ENCODE measurements around the gene LDLR.
"Not testable (repeated sequence)": the region's sequence is repeated elsewhere in the genome, so short reads cannot be mapped to it uniquely, and the experiment has no call there.

Gene LDLR

DNA sequence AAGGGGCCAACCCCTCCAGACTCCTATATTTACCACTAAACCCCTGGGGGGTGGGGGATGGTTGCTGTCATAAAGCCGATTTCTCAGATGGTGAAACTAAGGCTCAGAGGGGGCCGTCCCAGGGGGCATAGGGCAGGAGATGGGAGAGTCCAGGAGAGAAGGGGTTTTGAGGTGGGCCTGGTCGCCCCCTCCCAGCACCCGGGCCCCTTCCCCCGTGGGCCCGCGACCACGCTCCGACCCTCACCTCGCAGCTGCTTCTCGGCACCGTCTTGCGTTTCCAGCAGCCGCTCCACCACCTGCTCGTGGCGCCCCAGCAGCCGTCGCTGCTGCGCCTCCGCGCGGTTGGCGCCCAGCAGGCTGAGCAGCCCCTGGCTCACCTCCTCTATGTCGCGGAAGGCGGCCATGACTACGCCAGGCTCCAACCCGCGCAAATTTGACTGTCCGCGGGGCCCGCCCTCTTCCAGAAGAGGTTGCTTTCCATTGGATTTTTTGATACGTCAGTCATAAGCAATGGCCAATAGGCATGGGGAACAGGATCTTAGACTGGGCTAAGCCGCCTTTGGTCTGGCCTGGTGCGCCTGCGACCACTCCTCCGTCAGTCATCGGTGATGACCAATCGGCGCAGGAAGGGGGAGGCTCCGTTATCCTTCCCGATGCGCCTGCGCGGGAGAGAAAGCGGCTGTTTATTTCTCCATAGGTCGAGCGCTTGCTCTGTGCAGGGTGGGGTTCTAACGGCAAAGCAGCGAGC is 66.3 kb downstream of the LDLR start, which contains the start of gene SPC24:
Gene SPC24 (minus strand): TSS at position 410 of the 748 bp plus-strand sequence. CDS start 6 bp downstream, at position 404.
- peak; percentile 96 for DNase-seq (ENCODE audit: low read depth)
- peak within 1 kb of the TSS; percentile 82 for H3K4me3 ChIP-seq (ENCODE audit: low read length)
- TF ChIP-seq, protein P1, sequence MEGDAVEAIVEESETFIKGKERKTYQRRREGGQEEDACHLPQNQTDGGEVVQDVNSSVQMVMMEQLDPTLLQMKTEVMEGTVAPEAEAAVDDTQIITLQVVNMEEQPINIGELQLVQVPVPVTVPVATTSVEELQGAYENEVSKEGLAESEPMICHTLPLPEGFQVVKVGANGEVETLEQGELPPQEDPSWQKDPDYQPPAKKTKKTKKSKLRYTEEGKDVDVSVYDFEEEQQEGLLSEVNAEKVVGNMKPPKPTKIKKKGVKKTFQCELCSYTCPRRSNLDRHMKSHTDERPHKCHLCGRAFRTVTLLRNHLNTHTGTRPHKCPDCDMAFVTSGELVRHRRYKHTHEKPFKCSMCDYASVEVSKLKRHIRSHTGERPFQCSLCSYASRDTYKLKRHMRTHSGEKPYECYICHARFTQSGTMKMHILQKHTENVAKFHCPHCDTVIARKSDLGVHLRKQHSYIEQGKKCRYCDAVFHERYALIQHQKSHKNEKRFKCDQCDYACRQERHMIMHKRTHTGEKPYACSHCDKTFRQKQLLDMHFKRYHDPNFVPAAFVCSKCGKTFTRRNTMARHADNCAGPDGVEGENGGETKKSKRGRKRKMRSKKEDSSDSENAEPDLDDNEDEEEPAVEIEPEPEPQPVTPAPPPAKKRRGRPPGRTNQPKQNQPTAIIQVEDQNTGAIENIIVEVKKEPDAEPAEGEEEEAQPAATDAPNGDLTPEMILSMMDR (conservative IDR thresholded peaks at IDR 0.05; ENCODE audit: low read depth, low read length): no peak

DNA sequence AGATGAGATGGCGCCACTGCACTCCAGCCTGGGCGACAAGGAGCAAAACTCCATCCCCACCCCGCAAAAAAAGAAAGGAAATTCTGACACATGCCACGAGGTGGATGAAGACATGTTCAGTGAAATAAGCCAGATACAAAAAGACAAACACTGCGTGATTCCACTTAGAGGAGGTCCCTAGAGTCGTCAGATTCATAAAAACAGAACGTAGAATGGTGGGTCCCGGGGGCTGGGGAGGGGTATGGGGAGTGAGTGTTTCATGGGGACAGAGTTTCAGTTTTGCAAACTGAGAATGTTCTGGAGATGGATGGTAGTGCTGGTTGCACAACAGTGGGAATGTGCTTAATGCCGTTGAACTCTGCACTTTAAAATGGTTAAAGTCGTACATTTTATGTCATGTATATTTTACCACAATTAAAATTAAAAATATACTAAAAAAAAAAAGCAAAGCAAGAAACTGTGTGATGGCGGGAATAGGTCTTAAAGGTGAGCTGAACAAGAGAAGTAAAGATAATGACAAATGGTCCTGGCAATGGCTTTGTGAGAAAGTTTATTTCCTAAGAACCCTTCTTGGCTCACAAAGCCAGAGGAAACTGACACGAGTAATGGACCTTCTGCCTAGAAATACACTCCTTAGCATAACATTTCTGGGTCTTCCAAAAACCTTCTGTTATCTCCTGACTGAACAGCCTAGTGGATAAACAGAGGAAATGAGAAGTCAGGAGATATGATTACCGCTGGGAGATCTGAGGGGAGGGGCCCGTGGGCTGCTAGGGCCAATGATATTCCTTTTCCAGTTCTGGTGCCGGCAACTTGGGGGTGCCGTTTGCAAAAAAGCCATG is 70.6 kb downstream of the LDLR start:
- no peak for DNase-seq (ENCODE audit: low read depth)
- H3K4me3 ChIP-seq (ENCODE audit: low read length): no peak overlapping the region
- TF ChIP-seq, protein P1 (conservative IDR thresholded peaks at IDR 0.05; ENCODE audit: low read depth, low read length): no peak

DNA sequence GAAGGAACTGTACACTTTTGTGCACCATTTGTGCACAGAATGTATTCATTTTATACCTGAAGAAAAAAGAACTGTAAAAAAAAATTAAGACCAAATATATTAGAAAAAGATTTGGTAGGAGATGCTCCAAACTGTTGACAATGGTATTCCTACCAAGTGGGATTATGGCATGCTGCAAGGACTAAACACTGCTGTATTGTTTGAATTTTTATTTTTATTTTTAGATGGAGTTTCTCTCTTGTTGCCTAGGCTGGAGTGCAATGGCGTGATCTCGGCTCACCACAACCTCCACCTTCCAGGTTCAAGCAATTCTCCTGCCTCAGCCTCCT is 71.1 kb downstream of the LDLR start:
- DNase-seq (ENCODE audit: low read depth); H3K4me3 ChIP-seq (ENCODE audit: low read length): not testable (repeated sequence)

DNA sequence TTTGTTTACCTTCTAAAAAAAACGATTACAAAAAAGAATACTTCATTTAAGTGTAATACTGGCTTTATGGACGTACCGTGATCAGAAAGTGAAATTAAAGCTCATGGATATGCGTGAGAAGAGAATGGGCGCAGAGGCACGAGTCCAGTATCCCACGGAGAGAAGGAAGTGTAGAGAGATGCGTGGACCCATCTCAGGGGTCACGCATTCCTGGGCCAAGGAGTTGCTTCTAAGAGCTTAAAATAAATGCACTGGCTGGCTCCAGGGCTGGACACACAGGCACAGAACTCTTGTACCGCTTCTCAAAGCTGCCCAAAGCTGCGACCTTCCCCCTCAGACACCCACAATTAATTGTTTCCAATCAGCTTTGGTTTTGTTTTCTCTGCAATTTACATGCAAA is 75.0 kb downstream of the LDLR start:
- TF ChIP-seq, protein P1 (conservative IDR thresholded peaks at IDR 0.05; ENCODE audit: low read depth, low read length): no peak
- no peak for DNase-seq (ENCODE audit: low read depth)
- no peak overlapping the region for H3K4me3 ChIP-seq (ENCODE audit: low read length)

DNA sequence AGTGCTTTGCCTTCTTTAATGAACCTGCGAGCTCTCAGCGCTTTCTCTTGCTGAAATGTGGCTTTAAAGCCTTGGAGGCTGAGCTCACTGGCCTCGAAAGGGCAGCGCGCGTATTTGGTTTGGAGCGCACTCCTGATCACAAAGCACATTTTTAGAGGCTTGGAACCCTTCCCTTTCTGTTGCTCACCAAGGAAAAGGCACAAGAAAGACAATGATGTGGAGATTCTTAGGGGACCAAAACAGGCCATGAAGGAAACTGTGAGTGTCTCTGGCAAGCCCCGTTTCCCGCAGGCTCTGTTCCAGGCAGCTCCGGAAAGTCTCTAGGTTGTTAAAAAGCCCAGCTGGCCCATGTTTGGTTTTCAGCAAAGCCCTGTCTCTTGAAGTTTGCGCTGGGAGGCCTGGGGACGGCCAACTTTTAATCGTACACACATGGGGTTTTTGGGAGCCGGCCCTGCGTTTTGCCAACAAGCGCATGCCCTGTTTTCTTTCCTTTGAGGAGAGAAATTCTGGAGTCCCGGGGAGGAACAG is 75.7 kb downstream of the LDLR start:
- no peak overlapping the region for H3K4me3 ChIP-seq (ENCODE audit: low read length)
- DNase-seq (ENCODE audit: low read depth): no peak
- TF ChIP-seq, protein P1 (conservative IDR thresholded peaks at IDR 0.05; ENCODE audit: low read depth, low read length): no peak

DNA sequence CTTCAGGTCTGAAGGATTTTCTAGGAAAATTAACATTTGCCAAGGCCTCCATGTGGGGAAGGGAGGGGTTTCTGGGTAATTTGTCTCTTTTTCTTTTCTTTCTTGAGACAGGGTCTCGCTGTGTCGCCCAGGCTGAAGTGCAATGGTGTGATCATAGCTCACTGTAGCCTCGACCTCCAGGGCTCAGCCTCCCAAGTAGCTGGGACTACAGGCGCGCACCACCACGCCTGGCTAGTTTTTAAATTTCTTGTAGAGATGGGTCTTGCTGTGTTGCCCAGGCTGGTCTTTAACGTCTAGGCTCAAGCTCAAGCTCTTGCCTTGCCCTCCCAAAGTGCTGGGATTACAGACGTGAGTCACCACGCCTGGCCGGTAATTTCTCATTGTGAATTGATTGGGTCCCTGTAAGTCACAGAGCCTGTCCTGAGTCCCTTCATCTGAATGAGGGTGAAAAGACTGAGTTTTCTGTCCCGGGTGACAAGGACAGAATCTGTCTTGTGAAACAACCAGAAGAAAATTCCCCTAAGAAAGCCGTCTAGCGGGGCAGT is 76.3 kb downstream of the LDLR start:
- no peak for DNase-seq (ENCODE audit: low read depth)
- no peak overlapping the region for H3K4me3 ChIP-seq (ENCODE audit: low read length)
- TF ChIP-seq, protein P1 (conservative IDR thresholded peaks at IDR 0.05; ENCODE audit: low read depth, low read length): no peak
